Ectodermal cell (in vitro differentiated cells): ENCODE results near the gene FAM174C.
A peak's percentile ranks its signal among the peaks of the same experiment; 100 is the strongest.

Source experiments
- H3K27ac ChIP-seq: 2 replicates; pipeline ENCODE4 v1.7.0; 2013; ENCODE audit warnings: mild to moderate bottlenecking, low read depth, low read length; ENCODE audit not compliant: insufficient read depth, poor library complexity, severe bottlenecking
- H3K27me3 ChIP-seq: 2 replicates; pipeline ENCODE4 v1.7.0; 2013; ENCODE audit warnings: mild to moderate bottlenecking, low read length; ENCODE audit not compliant: insufficient read depth, control insufficient read depth, poor library complexity, severe bottlenecking
- H3K36me3 ChIP-seq: one replicate; pipeline ENCODE4 v1.7.0; 2013; ENCODE audit warnings: low read length; ENCODE audit not compliant: control insufficient read depth, insufficient read depth
- H3K4me1 ChIP-seq: one replicate; pipeline ENCODE4 v1.7.0; 2013; ENCODE audit warnings: low read length; ENCODE audit not compliant: control insufficient read depth, insufficient read depth
- H3K4me3 ChIP-seq: 2 replicates; pipeline ENCODE4 v1.7.0; 2013; ENCODE audit warnings: low read depth, low read length, control low read depth; ENCODE audit not compliant: insufficient read depth
- H3K9me3 ChIP-seq: 2 replicates; pipeline ENCODE4 v1.7.0; 2013; ENCODE audit warnings: mild to moderate bottlenecking, low read length, moderate library complexity; ENCODE audit not compliant: control insufficient read depth
- WGBS, 2 experiments: methylation state at CpG; one replicate each; pipeline ENCODE4 v1.1.7; 2013; ENCODE audit warnings: missing lambda C conversion rate in 2 of 2; 5-methylcytosine and 5-hydroxymethylcytosine counted together

FAM174C gene

GRCh38 chr19:1251330-1252220, 23.8 kb upstream of the FAM174C start:
- Histone ChIP-seq H3K36me3 (peaks cover 49% of the 10 kb centered on the region), H3K4me1 (peaks cover 27% of the 10 kb centered on the region), H3K9me3 (no peaks in the 10 kb centered on the region), H3K4me3 (peak overlapping the region; percentile 79), H3K27ac (peak overlapping the region; percentile 88), H3K27me3 (no peaks in the 10 kb centered on the region)
- WGBS, 2 experiments = 3 to 5% methylated on average over 41 of the region's 41 CpGs

GRCh38 chr19:1252221-1252820, 23.0 kb upstream of the FAM174C start:
- no peaks in the 10 kb centered on the region for H3K27me3 ChIP-seq
- peaks cover 55% of the 10 kb centered on the region for H3K36me3 ChIP-seq
- WGBS, 2 experiments = 45 to 48% methylated on average over 26 to 30 of the region's 30 CpGs
- H3K9me3 ChIP-seq = no peaks in the 10 kb centered on the region
- H3K4me1 ChIP-seq = peaks cover 31% of the 10 kb centered on the region
- peak overlapping the region; percentile 36 for H3K27ac ChIP-seq
- peak overlapping the region; percentile 79 for H3K4me3 ChIP-seq

GRCh38 chr19:1252821-1253513, 22.4 kb upstream of the FAM174C start:
- H3K36me3 ChIP-seq = peaks cover 55% of the 10 kb centered on the region
- 70 to 76% methylated on average over 26 of the region's 26 CpGs for WGBS, 2 experiments
- H3K4me1 ChIP-seq = peaks cover 34% of the 10 kb centered on the region

GRCh38 chr19:1253514-1254080, 21.7 kb upstream of the FAM174C start:
- no peaks in the 10 kb centered on the region for H3K27me3 ChIP-seq

More at GRCh38 chr19:1252821-1253513, 22.4 kb upstream of the FAM174C start:
- H3K27me3 ChIP-seq = no peaks in the 10 kb centered on the region
- H3K27ac ChIP-seq = no peak overlapping the region
- peak overlapping the region; percentile 79 for H3K4me3 ChIP-seq
- H3K9me3 ChIP-seq = no peaks in the 10 kb centered on the region

GRCh38 chr19:1254081-1254527, 21.2 kb upstream of the FAM174C start:
- WGBS, 2 experiments = 96 to 97% methylated on average over 37 of the region's 37 CpGs
- Histone ChIP-seq H3K27ac (no peak overlapping the region), H3K36me3 (peaks cover 55% of the 10 kb centered on the region), H3K27me3 (no peaks in the 10 kb centered on the region), H3K9me3 (no peaks in the 10 kb centered on the region), H3K4me1 (peaks cover 42% of the 10 kb centered on the region), H3K4me3 (no peak overlapping the region)

More at GRCh38 chr19:1253514-1254080, 21.7 kb upstream of the FAM174C start:
- Histone ChIP-seq H3K27ac (no peak overlapping the region), H3K4me3 (no peak overlapping the region), H3K4me1 (peaks cover 38% of the 10 kb centered on the region), H3K9me3 (no peaks in the 10 kb centered on the region), H3K36me3 (peaks cover 55% of the 10 kb centered on the region)
- 94 to 95% methylated on average over 23 of the region's 23 CpGs for WGBS, 2 experiments

- H3K4me1 ChIP-seq = peaks cover 47% of the 10 kb centered on the region
- H3K36me3 ChIP-seq = peaks cover 55% of the 10 kb centered on the region
- H3K4me3 ChIP-seq = no peak overlapping the region
- no peaks in the 10 kb centered on the region for H3K9me3 ChIP-seq
- H3K27me3 ChIP-seq = no peaks in the 10 kb centered on the region
- 96 to 97% methylated on average over 20 of the region's 20 CpGs for WGBS, 2 experiments
- no peak overlapping the region for H3K27ac ChIP-seq
Measured at GRCh38 chr19:1254530-1255185, 20.7 kb upstream of the FAM174C start.

GRCh38 chr19:1255186-1256161, 19.9 kb upstream of the FAM174C start:
- no peaks in the 10 kb centered on the region for H3K27me3 ChIP-seq
- H3K36me3 ChIP-seq = peaks cover 55% of the 10 kb centered on the region
- 94 to 95% methylated on average over 52 of the region's 52 CpGs for WGBS, 2 experiments
- H3K27ac ChIP-seq = no peak overlapping the region
- peaks cover 55% of the 10 kb centered on the region for H3K4me1 ChIP-seq
- no peak overlapping the region for H3K4me3 ChIP-seq
- no peaks in the 10 kb centered on the region for H3K9me3 ChIP-seq

GRCh38 chr19:1256646-1257474, 18.5 kb upstream of the FAM174C start:
- Histone ChIP-seq H3K9me3 (no peaks in the 10 kb centered on the region), H3K4me3 (no peak overlapping the region), H3K27me3 (no peaks in the 10 kb centered on the region), H3K27ac (no peak overlapping the region), H3K36me3 (peaks cover 49% of the 10 kb centered on the region), H3K4me1 (peaks cover 60% of the 10 kb centered on the region)
- 92 to 94% methylated on average over 46 of the region's 46 CpGs for whole genome bisulfite sequencing, 2 experiments
